ENCODE results near the gene PRR16.
"Not testable (repeated sequence)": the region's sequence is repeated elsewhere in the genome, so short reads cannot be mapped to it uniquely, and the experiment has no call there.

The PRR16 gene

DNA sequence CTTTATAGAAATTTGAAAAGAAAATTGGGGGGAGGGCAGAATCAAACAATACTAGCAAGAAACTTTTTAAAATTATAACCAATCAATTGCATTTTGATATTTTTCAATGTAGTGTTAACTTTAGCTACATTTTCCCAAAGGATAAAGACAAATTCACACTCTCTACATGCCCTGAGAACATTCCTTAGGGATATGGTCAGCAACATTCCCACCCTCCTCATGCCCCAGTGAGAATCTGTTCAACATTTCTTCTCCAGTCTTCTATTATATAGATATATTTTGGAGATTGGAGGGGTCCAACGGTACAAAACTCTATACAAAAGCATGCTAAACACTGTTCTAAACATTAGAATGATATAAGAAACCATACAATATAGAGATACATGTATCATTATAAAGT is 11.6 kb upstream of the PRR16 start:
- Mint-ChIP-seq H3K4me1 (peaks cover 5% of the 10 kb centered on the region), H3K4me3 (no peak overlapping the region), H3K36me3 (no peaks in the 10 kb centered on the region), H3K27me3 (no peaks in the 10 kb centered on the region), H3K27ac (no peak overlapping the region), H3K9me3 (no peaks in the 10 kb centered on the region)
- no peak for ATAC-seq

DNA sequence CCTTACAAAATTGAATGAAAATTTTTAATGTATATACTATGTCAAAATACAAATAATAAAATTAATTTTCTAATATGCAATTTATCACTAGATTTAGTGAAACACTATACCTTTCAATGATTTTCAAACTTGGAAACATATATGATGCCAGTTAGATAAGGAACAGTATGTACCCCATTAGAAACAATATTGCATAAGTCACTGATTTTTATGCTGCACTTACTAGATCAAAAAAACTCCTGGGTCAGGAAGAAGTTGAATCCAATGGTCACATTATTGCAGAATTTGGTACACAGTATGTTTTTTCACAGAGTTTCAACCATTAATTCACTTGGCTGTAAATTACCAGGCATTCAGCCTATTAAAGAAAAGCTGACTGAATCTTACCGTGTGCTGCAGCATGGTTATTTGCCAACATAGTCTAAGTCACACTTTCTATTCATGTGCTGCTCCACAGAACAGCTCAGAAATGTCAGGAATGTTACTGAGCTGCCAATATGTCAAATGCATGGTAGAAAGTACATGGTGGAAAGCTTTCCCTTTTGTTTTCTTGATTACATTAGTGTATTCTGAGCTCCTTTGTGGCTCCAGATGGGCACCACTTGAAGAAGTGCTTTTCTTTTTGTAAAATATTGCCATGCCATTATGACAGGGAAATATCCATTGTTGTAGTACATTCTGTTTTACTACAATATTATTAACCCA is 9.9 kb upstream of the PRR16 start:
- Mint-ChIP-seq H3K4me3 (no peak overlapping the region), H3K27ac (no peak overlapping the region), H3K4me1 (peaks cover 9% of the 10 kb centered on the region), H3K36me3 (no peaks in the 10 kb centered on the region), H3K27me3 (no peaks in the 10 kb centered on the region), H3K9me3 (no peaks in the 10 kb centered on the region)
- ATAC-seq: no peak

DNA sequence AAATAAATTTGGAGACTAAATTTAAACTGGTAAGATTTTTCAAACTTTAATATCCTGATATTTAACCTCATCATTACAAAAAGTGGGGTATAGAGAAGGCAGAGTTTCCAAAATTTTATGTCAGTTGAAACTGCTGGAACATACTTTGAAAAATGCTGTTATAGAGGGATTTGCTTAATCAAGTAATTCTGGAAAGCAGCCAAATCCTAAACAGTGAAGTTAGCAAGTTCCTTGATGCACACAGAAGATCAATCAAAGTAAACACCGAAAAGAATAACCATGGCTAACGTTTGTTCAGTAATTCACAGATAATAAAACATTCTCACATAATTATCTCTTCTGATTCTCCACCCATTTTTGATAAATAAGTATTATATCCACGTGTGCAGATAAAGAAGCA is 8.1 kb upstream of the PRR16 start:
- Mint-ChIP-seq H3K27ac (no peak overlapping the region), H3K36me3 (no peaks in the 10 kb centered on the region), H3K4me1 (peaks cover 9% of the 10 kb centered on the region)

DNA sequence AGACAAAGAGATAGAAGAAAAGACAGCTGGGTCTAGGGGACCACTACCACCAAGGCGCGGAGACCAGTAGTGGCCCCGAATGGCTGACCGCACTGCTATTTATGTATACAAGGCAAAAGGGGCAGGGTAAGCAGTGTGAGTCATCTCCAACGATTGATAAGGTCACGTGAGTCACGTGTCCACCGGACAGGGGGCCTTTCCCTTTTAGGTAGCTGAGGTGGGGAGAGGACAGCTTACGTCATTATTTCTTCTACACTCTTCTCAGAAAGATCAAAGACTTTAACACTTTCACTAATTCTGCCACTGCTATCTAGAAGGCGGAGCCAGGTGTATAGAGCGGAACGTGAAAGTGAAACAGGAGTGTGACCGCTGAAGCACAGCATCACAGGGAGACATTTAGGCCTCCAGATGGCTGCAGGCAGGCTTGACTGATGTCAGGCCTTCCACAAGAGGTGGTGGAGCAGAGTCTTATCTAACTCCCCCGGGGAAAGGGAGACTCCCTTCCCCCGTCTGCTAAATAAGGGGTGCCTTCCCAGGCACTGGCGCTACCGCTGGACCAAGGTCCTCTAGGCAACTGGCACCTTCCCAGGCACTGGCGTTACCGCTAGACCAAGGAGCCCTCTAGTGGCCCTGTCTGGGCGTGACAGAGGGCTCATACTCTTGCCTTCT is 6.1 kb upstream of the PRR16 start:
- no peaks in the 10 kb centered on the region for H3K27me3 Mint-ChIP-seq
- H3K4me1 Mint-ChIP-seq: peaks cover 14% of the 10 kb centered on the region
- H3K36me3 Mint-ChIP-seq: no peaks in the 10 kb centered on the region
- peak; percentile 87 for ATAC-seq
- peak overlapping the region; percentile 76 for H3K4me3 Mint-ChIP-seq
- H3K27ac Mint-ChIP-seq: peak overlapping the region; percentile 78
- no peaks in the 10 kb centered on the region for H3K9me3 Mint-ChIP-seq

More for the DNA sequence above, 8.1 kb upstream of the PRR16 start:
- Mint-ChIP-seq H3K9me3 (no peaks in the 10 kb centered on the region), H3K27me3 (no peaks in the 10 kb centered on the region), H3K4me3 (no peak overlapping the region)
- ATAC-seq: no peak

DNA sequence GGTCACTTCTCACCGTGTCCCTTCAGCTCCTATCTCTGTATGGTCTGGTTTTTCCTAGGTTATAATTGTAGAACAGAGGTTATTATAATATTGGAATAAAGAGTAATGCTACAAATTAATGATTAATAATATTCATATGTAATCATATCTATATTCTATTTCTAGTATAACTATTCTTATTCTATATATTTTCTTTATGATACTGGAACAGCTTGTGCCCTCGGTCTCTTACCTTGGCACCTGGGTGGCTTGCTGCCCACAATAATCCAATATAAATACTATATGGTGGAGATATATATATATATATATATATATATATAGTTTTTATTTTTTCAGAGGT is 5.6 kb upstream of the PRR16 start:
- ATAC-seq, H3K27me3 Mint-ChIP-seq, H3K36me3 Mint-ChIP-seq, H3K9me3 Mint-ChIP-seq: not testable (repeated sequence)
- Mint-ChIP-seq H3K4me3 (peak overlapping the region; percentile 76), H3K4me1 (peaks cover 19% of the 10 kb centered on the region), H3K27ac (peak overlapping the region; percentile 78)

DNA sequence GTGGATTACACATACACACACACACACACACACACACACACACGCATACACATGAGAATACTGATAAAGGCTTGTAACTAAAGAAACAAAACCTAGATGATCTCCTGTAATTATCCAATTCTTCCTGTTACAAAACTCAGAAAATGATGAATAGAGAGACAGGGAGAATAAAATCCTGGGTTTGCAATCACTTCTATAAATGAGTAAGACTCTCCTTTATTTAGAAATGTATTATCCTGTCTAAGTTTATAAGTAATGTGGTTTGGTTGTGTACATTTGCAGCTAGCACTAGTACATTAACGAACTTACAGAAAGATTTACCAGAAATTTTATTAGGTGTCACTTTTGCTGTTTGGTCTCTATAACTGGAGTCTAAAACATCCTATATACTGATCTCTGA is 2.8 kb upstream of the PRR16 start:
- Mint-ChIP-seq H3K27me3 (no peaks in the 10 kb centered on the region), H3K36me3 (no peaks in the 10 kb centered on the region), H3K27ac (no peak overlapping the region), H3K9me3 (no peaks in the 10 kb centered on the region), H3K4me1 (peaks cover 36% of the 10 kb centered on the region), H3K4me3 (no peak overlapping the region)
- no peak for ATAC-seq

DNA sequence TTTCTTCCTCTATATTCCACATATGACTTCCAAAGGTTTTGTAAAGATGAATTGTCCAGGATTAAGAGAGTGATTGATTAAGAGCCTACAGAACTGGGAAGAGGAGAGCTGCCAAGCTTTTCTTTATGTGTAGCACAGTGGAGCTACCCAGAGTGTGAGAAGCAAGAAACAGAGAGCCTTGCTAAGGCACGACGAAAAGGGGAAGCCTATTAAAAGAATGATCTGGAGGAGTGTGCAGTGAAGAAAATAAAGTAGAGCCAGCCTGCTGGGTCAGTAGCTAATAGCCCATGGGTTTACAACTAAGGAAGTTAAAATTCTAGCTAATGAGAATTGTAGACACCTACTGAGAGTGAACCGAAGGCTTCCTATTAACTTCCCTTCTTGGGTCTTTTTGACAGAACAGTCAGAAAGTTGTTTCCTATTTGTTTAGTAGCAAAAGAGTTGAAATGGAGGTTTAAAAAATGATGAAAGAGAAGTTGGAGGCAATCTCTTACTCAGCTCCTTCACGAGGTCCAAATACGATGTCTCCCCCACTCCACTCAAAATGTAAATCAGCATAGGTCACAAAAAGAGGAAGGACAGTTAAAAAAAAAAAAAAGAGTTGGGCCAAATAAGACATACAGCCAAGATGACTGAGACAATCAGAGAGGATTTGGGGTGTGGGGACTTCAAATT is 957 bp upstream of the PRR16 start:
- Mint-ChIP-seq H3K4me1 (peaks cover 27% of the 10 kb centered on the region), H3K36me3 (no peaks in the 10 kb centered on the region), H3K4me3 (peak overlapping the region; percentile 88), H3K27ac (peak overlapping the region; percentile 74), H3K9me3 (no peaks in the 10 kb centered on the region), H3K27me3 (no peaks in the 10 kb centered on the region)
- ATAC-seq: peak; percentile 54

DNA sequence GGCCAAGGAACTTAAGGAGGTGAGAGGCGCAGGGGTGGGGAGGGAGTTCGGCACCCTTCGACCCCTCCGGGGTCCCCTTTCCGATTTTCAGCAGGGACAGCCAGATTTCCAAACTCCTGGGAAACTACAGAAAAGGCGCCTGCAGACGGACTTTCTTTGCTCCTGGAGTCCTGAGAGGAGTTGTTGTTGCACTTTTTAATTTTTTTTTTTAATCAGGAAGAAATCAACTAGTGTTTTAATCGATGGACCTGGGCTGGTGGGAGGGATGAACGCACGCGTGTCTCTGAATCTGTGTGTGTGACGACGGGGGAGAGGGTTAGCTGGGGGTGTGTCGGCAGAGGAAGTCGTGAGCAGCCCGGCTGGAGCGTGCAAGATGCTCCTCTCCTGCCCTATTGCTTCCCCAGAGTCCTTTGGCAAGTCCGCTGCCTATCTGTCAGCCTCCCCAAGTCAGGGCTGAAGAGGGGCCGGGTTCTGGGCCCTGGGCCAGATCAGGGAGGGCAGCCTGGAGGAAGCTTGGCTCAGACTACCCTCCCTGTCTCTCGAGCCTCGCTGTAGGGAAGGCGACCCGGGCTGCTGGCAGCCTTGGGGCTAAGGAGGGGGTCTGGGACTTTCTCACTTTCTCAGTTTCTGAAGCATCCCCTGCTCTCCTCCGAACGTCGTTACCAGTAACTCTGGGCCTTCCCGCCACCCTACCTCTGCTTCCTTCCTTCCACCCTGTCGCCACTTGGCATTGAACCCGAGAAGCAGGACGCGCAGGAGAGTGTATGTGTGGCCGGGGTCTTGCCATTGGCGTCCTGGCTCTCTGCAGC is 731 bp downstream of the PRR16 start:
- Mint-ChIP-seq H3K9me3 (no peaks in the 10 kb centered on the region), H3K27ac (no peak overlapping the region), H3K4me1 (peaks cover 27% of the 10 kb centered on the region), H3K4me3 (peak overlapping the region; percentile 88), H3K27me3 (no peaks in the 10 kb centered on the region), H3K36me3 (no peaks in the 10 kb centered on the region)
- peak; percentile 55 for ATAC-seq

DNA sequence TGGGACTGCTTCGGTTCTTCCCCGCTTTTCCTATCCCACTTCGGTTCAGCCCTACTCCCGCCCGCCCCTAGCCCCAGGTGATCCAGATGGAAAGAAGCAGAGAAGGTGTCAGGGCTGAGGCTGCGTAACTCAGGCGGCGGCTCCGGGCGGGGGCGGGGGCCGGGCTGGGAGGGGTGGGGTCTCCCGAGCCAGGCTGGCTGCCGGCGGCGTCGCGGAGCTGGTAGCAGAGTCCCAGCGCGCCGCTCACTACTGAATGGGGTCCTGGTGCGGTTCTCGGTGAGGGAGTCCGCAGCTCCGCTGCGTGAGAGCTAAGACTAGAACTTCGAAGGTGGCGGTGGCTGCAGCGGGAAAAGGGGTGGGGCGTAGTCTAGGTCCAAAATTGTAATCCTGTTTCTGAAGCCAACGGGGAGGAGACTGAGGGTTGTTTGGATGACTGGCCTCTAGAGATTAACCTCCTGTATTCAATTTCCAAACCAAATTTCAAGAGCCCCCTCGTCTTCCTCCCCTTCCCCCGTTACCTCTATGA is 1.4 kb downstream of the PRR16 start:
- no peak overlapping the region for H3K27ac Mint-ChIP-seq

DNA sequence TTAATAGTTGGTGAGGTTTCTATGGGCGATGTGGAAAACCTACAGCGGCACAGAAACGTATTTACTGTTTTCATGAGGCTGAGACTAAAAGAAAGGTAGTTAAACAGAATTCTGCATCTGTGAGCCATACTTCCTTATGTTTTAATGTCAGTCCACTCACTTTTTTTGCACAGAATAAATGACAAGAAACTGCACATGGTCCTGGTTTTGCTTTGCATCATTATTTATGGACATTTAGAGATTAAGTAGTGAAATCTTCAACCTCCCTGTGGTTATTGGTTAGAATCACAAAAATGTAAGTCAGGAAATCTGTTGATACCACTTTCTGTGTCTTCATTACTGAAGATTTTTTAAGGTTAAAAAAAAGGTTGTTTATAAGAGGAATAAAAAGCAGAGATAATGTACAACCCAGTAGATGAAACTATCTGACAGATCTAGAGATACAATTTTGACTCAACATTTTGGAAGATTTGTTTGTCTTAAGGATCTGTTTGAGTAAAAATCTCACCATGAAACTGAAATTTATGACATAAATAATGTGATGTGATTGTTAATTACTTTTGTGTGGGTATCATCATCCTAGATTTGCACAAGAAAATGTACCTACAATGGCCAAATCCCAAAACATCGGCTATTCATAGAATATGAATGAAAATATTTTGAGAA is 2.4 kb downstream of the PRR16 start:
- H3K27ac Mint-ChIP-seq: no peak overlapping the region
- H3K9me3 Mint-ChIP-seq: no peaks in the 10 kb centered on the region
- peaks cover 27% of the 10 kb centered on the region for H3K4me1 Mint-ChIP-seq
- H3K4me3 Mint-ChIP-seq: no peak overlapping the region
- no peaks in the 10 kb centered on the region for H3K27me3 Mint-ChIP-seq
- ATAC-seq: no peak
- no peaks in the 10 kb centered on the region for H3K36me3 Mint-ChIP-seq

More for the DNA sequence above, 1.4 kb downstream of the PRR16 start:
- H3K4me1 Mint-ChIP-seq: peaks cover 27% of the 10 kb centered on the region
- H3K4me3 Mint-ChIP-seq: peak overlapping the region; percentile 88
- no peaks in the 10 kb centered on the region for H3K27me3 Mint-ChIP-seq
- no peaks in the 10 kb centered on the region for H3K9me3 Mint-ChIP-seq
- peak; percentile 20 for ATAC-seq
- H3K36me3 Mint-ChIP-seq: no peaks in the 10 kb centered on the region

DNA sequence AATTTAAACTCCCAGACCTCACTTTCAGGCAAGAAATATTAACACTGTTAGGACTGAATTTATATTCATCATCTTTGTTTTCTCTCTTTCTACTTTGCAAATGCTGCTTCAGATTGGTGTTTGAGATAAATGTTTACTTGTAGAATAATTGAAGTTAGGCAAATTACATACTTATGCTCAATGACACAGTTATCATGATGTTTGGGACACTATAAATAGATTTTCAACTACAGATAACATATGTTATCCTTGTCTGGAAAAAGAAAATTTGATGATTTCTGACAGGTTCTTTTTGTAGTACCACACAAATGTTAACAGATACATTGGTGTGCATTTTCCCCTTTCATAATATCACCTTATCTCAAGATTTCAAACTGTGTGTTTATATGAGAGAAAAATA is 7.9 kb downstream of the PRR16 start:
- H3K4me1 Mint-ChIP-seq: no peaks in the 10 kb centered on the region
- H3K9me3 Mint-ChIP-seq: no peaks in the 10 kb centered on the region
- H3K27ac Mint-ChIP-seq: no peak overlapping the region
- H3K36me3 Mint-ChIP-seq: no peaks in the 10 kb centered on the region
- peaks cover 14% of the 10 kb centered on the region for H3K27me3 Mint-ChIP-seq
- no peak overlapping the region for H3K4me3 Mint-ChIP-seq
- no peak for ATAC-seq

DNA sequence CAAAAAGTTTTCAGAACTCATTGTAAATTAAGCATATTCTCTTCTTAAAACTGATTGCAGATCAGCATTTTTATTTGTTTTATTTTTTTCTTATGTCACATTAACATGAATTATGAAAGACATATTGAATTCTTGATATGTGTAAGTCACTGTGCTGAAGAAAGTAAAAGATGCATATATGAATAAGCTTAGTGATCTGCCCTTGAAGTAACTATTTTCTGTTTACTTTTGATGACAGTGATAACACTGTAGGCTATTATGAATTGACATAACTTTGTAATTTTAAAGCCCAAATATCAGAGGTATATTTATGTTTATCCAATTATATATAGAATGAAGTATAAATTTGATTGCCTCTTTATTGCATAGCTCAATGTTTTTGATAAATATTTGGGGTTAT is 8.8 kb downstream of the PRR16 start:
- H3K36me3 Mint-ChIP-seq: no peaks in the 10 kb centered on the region
- H3K4me3 Mint-ChIP-seq: no peak overlapping the region
- no peak overlapping the region for H3K27ac Mint-ChIP-seq
- H3K9me3 Mint-ChIP-seq: no peaks in the 10 kb centered on the region
- peaks cover 14% of the 10 kb centered on the region for H3K27me3 Mint-ChIP-seq
- no peak for ATAC-seq
- no peaks in the 10 kb centered on the region for H3K4me1 Mint-ChIP-seq

DNA sequence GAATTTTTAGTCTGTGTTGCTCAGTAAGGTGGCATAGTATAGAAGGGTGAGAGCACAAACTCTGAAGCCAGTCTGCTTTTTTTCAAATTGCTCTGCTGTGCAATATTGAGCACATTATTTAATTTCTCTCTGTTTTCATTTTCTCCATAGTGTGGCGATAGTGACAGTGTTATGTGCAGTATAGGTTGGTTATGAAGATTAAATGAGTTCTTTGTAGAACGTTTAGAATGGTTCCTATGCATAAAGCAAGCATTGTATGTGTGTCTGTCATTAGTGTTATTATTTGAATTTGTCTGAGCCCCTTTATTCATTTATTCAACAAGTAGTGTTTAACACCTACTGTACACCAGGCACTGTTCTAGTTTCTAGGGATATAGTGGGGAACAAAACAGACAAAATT is 9.2 kb downstream of the PRR16 start:
- Mint-ChIP-seq H3K36me3 (no peaks in the 10 kb centered on the region), H3K4me1 (no peaks in the 10 kb centered on the region), H3K27ac (no peak overlapping the region), H3K4me3 (no peak overlapping the region), H3K27me3 (peaks cover 14% of the 10 kb centered on the region), H3K9me3 (no peaks in the 10 kb centered on the region)
- ATAC-seq: no peak

DNA sequence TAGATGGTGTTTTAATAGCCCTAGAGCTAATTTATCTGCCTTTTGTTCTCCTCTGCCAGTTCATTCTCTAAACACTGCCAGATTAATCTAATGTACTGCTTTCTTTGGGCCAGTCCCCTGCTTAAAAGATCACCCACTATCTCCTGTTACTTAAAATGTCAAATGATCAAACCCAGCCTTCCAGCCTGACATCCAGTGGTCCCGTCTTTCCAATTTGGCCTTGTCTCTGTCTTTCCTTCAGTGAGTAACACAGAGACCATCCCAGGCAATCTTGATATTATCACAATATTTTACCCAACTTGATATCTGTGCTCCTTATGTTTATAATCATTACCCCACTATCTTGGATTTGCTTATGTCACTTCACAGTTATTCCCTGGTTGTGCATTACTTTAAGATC is 12.0 kb downstream of the PRR16 start:
- H3K4me1 Mint-ChIP-seq: no peaks in the 10 kb centered on the region
- no peak overlapping the region for H3K4me3 Mint-ChIP-seq
- no peak for ATAC-seq
- H3K36me3 Mint-ChIP-seq: no peaks in the 10 kb centered on the region
- H3K27me3 Mint-ChIP-seq: peaks cover 14% of the 10 kb centered on the region
- no peaks in the 10 kb centered on the region for H3K9me3 Mint-ChIP-seq
- H3K27ac Mint-ChIP-seq: no peak overlapping the region

DNA sequence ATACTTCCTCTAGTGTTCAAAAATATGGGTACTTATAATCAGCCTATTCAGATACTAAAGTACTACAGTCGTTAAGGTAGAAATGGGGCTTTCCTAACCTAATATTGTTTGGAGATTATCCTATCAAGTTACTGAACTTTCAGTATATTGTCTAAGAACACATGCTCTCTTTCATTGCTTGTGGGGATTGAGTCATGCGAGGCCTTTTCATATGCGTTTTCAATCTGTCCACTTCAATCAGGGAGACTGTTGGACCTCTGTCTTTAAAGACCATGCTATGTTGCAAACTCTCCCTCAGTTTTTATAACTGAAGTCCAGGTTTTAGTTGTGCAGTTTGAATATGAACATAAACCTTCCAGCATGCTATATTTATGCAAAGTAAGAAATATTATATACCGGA is 15.0 kb downstream of the PRR16 start:
- no peak for ATAC-seq
- no peaks in the 10 kb centered on the region for H3K4me1 Mint-ChIP-seq
- no peak overlapping the region for H3K27ac Mint-ChIP-seq
- no peak overlapping the region for H3K4me3 Mint-ChIP-seq
- H3K36me3 Mint-ChIP-seq: no peaks in the 10 kb centered on the region
- H3K9me3 Mint-ChIP-seq: no peaks in the 10 kb centered on the region
- peaks cover 14% of the 10 kb centered on the region for H3K27me3 Mint-ChIP-seq

Data from stimulated activated memory B cell treated with anti-CD40 and anti-IgM and Interleukin-4, amounts not matched to agents 10 μg/mL and 1 μg/mL and 100 μg/mL, for 72 hours (primary cell).